HG03060 (cell line): ENCODE data around the gene XYLT1.

Source experiments
- ATAC-seq: cut with Tn5 transposase; IDR thresholded peaks from one replicate; pipeline ENCODE4 v1.9.1; 2021; ENCODE audit warnings: low read depth, moderate number of reproducible peaks; ENCODE audit not compliant: unreplicated experiment

XYLT1 gene

GRCh38 chr16:17404941-17405689 lies 65.6 kb downstream of the XYLT1 start:
- ATAC-seq, result no peak

GRCh38 chr16:17403859-17404545 lies 66.8 kb downstream of the XYLT1 start:
- ATAC-seq, result no peak

- no peak for ATAC-seq
Observed at GRCh38 chr16:17403156-17403809, 67.5 kb downstream of the XYLT1 start.

GRCh38 chr16:17397499-17397891 lies 73.3 kb downstream of the XYLT1 start:
- ATAC-seq, result no peak

GRCh38 chr16:17396762-17397498 lies 73.8 kb downstream of the XYLT1 start:
- ATAC-seq, result no peak

GRCh38 chr16:17395849-17396480 lies 74.8 kb downstream of the XYLT1 start:
- ATAC-seq, result no peak

GRCh38 chr16:17392857-17393692 lies 77.7 kb downstream of the XYLT1 start:
- no peak for ATAC-seq

- no peak for ATAC-seq
Observed at GRCh38 chr16:17392127-17392856, 78.5 kb downstream of the XYLT1 start.

- no peak for ATAC-seq
Observed at GRCh38 chr16:17391715-17392114, 79.0 kb downstream of the XYLT1 start.

GRCh38 chr16:17389384-17389783 lies 81.4 kb downstream of the XYLT1 start:
- no peak for ATAC-seq

GRCh38 chr16:17387256-17387655 lies 83.5 kb downstream of the XYLT1 start:
- ATAC-seq, result no peak

GRCh38 chr16:17386229-17386628 lies 84.5 kb downstream of the XYLT1 start:
- no peak for ATAC-seq

GRCh38 chr16:17384471-17384870 lies 86.3 kb downstream of the XYLT1 start:
- no peak for ATAC-seq

GRCh38 chr16:17382949-17383863 lies 87.6 kb downstream of the XYLT1 start:
- ATAC-seq, result no peak

GRCh38 chr16:17382514-17382913 lies 88.2 kb downstream of the XYLT1 start:
- no peak for ATAC-seq

GRCh38 chr16:17381784-17382183 lies 89.0 kb downstream of the XYLT1 start:
- ATAC-seq, result no peak

GRCh38 chr16:17380613-17381012 lies 90.1 kb downstream of the XYLT1 start:
- ATAC-seq, result no peak

GRCh38 chr16:17379121-17379571 lies 91.6 kb downstream of the XYLT1 start:
- no peak for ATAC-seq
